GM18861 (cell line): ENCODE results near the gene CELF2.

Source experiments
- ATAC-seq: cut with Tn5 transposase; IDR thresholded peaks from one replicate; pipeline ENCODE4 v1.9.1; 2021; ENCODE audit not compliant: unreplicated experiment

The CELF2 gene

GRCh38 chr10:11215471-11215870 lies 197.8 kb downstream of the CELF2 start:
- ATAC-seq = no peak

DNA sequence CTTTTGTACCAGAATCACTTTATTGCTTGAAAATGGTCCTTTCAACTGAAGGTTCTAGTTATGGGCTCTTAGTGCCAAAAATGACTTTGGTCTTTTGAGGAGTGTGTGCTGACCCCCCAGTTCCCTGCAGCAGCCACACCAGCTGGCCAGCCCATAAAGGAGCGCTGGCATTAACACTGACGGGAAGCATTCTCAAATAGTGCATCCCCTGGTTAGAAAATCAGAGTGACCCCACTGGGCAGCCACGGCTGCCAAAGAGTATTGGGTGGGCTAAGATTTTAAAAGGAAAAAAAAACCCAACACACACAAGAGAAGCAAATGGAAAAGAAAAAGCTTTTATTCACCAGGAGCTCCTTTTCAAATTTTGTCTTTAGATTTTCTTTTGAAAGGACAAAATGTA lies 199.8 kb downstream of the CELF2 start:
- ATAC-seq = no peak

GRCh38 chr10:11218395-11218794 lies 200.7 kb downstream of the CELF2 start:
- ATAC-seq = no peak

DNA sequence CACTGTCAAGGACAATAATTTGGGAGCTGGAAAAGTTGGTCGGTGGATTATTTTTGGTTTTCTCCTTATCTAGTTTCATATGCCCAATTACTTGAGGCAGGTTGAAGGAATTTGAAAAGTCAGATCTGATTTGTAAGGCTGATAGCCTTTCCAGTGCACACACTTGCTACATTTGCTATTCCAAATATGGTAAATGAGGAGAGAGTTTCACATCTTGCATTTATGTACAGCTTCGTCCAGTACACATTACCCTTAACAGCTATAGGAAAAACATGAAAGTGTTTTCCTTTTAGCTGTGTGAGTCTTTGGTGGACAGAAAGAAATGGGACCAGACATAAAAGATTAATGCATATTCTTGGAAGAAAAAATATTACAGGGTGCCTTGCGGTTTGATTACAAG lies 201.8 kb downstream of the CELF2 start:
- ATAC-seq = no peak

DNA sequence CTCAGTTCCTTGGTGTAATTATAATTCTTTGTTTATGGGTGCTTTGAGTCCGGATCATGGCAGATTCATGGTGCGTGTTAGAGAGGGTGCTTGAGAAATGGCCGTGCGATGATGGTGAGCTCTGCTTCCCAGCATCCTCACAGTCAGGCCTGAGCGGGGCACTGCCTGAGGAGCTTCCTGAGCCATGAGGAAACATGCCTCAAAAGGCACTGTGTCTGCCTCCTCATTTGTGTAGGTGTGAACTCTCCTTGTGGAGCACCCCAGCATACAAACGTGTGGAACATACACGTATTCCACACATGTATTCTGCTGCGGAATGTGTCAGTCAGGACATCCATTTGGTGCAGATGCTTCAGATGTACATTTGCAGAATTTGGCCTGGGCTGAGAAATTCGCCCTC lies 205.4 kb downstream of the CELF2 start:
- ATAC-seq = no peak

- ATAC-seq = no peak
Measured at GRCh38 chr10:11223507-11224140, 206.0 kb downstream of the CELF2 start.

DNA sequence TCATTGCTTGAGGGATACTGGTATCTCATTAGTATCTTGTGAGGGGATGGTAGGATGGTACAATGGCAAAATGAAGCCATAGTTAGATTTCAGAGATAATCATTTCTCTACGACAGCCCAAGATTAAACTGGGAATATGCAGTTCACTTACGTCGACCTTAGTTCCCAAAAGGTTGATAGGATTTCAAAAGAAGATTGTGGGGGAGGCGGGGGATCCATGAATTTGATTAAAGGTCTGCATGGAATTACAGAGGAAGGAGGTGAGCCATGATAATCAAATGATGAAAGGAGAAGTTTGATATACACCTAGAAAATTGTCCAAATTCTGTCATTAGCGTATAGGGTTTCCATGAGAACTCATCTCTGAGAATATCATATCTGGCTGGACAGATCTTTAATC lies 206.6 kb downstream of the CELF2 start:
- no peak for ATAC-seq

GRCh38 chr10:11224792-11225416 lies 207.2 kb downstream of the CELF2 start:
- ATAC-seq = no peak

DNA sequence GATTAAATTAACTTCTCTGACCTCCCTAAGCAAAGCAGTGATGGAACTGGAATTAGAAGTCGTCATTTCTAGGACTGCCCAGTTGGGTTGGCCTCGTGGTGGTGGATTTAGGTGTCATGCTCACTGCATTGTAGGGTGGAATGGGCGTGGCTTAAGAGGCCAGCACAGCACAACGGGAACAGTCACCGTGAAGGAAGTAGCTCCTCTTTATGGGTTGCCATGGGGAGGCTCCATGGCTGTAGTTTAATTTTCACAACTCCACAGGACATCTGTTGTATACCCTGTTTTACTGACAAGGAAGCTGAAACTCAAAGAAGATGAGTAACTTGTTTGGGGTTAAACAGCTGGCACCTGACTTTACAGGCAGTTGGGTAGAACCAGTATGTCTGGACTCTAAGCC lies 208.3 kb downstream of the CELF2 start:
- ATAC-seq = peak; percentile 41

DNA sequence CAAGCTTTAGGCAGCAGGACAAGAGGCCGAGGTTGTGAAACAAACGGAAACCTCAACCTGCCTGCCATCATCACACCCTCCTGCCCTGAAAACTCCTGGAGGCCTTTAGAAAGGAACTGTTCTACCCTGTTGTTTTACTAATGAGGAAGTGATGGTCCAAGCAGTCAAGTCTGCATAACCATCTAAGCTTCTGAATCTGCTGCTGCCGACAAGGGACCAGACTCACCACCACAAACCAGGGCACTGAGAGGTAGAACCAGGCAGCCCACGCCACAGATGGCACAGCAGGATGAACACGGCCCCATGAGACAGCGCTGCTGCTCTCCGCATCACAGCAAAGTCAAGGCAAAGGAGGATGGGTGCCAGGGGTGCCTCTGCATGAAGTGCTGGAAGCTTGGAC lies 209.4 kb downstream of the CELF2 start:
- ATAC-seq = peak; percentile 39

GRCh38 chr10:11229893-11230292 lies 212.2 kb downstream of the CELF2 start:
- no peak for ATAC-seq

GRCh38 chr10:11230498-11231167 lies 213.0 kb downstream of the CELF2 start:
- ATAC-seq = no peak

- ATAC-seq = no peak
Measured at GRCh38 chr10:11231285-11231684, 213.6 kb downstream of the CELF2 start.

GRCh38 chr10:11232222-11232961 lies 214.7 kb downstream of the CELF2 start:
- ATAC-seq = no peak

DNA sequence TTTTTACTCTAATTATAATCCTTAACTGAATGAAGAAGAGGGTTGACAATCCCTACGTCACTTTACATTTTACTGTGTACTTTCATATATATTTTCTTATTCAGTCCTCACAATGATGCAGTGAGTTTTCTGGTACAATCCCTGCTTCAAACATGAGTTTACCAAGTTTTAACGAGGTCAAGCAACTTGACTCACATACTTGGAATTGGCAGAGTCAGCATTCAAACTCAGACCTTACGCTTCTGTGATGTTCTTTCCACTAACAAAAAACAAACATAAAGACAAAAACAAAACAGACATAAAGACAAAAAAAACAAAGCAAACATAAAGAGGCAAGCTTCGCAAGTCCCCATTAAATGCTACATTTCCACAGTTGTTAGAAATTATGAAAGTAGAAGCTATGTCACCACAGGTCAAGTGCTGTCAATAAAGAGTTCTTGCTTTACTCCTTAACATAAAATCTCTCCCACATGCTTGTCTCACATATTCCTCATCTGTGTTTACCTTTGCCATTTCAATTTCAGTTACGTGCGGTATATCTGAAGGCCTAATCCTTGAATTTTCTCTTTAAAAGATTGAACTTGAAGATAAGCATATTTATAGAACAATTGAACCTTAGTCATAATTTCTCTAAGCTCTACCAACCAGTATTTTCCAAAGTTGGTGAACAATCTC lies 217.3 kb downstream of the CELF2 start:
- ATAC-seq = no peak

DNA sequence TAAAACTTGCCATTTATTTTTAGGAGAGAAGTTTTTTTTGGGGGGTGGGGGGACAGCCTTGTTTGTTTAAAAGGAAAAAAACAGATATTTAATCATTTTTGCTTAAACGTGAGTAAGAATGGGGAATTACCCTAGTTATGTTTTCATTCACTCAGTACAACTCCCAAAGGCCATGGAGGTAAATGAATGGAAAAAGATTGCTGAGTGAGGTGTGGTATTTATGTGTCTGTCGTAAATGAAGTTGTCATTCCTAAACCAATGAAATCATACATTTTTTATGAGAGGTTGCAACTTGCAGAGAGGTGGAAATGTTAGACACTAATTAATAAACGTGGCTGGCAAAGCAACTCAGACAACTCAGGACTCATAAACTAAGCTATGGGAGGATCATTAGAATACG lies 218.1 kb downstream of the CELF2 start:
- no peak for ATAC-seq

DNA sequence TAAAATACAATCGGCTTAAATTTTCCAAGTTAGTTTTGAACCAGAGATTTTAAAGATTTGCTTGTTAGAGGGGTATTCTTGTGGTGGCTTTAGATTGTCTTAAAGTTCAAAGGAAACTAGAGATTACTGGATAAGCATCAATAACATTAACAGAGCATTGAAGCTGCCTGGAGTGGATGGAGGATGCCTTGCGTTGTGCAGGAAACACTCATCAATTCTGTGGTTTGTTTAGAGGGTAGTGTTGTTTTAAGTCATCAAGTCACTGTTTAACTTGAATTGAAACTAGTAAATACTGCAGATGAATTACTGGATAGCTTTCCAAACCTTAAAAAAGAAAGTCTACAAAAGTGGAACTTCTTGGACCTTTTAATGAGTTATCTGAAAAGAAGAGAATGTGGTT lies 218.6 kb downstream of the CELF2 start:
- peak; percentile 80 for ATAC-seq

- ATAC-seq = peak; percentile 36
Measured at GRCh38 chr10:11237571-11237970, 219.9 kb downstream of the CELF2 start.

DNA sequence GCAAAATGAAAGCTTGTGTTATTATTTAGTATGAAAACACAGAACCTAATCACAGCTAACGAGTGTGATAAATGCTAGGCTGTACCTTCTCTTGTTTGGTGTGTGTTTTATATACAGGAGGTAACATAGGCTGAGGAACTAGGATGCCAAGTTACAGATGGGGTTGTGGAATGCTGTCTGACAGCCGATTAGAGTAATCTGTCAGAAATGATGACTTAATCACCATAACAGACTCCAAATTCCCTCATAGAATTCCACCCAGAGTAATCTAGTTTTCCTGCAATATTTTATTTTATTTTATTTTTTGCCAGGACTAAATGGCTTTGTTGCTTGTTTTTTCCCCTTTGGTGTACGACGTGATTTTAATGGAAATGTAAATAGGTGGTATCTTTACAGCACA lies 221.2 kb downstream of the CELF2 start:
- no peak for ATAC-seq

GRCh38 chr10:11240641-11241040 lies 223.0 kb downstream of the CELF2 start:
- ATAC-seq = no peak
